ENCODE results near the gene GPC6.

GPC6 gene

DNA sequence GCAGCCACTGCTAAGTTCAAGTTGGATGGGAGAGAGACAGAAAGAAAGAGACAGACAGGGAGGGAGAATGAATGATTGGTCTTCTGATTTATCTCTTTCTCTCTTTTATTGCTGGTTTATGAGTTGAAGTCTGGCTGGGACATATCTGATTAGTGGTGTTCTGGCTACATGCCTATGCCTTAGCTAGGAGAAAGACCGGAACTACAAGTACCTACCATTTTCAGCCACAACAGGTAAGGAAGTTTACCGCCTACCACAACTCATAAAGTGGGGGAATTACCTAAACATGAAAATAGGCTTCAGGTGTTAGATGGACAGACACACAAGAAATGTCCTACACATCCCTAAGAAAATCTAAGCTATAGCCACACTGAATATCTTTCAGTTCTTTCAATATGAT, 36.6 kb upstream of the GPC6 start:
- no peak overlapping the region for H3K23ac ChIP-seq (ENCODE audit: low read depth, low read length, poor library complexity)
- H2AK5ac ChIP-seq (ENCODE audit: low read depth, low read length) = no peak overlapping the region
- no peak overlapping the region for H4K91ac ChIP-seq (ENCODE audit: low read depth, low read length, poor library complexity)
- H3K4me3 ChIP-seq (ENCODE audit: low read length in 2 of 2) = no peak overlapping the region
- peaks cover 0 to 2% of the 10 kb centered on the region in 2 donors for H3K9me3 ChIP-seq (replicated peaks in 1 of 2; ENCODE audit: control insufficient read depth in 2 of 2, insufficient read depth in 1 of 2, low read depth in 1 of 2, low read length in 2 of 2)
- no peaks in the 10 kb centered on the region for H3K36me3 ChIP-seq (replicated peaks in 1 of 2; ENCODE audit: control insufficient read depth in 2 of 2, insufficient read depth in 2 of 2, low read length in 2 of 2)
- no peak overlapping the region for H3K18ac ChIP-seq (ENCODE audit: low read length)
- no peak overlapping the region for H4K8ac ChIP-seq (ENCODE audit: low read depth, low read length)
- H2BK120ac ChIP-seq (ENCODE audit: low read depth, low read length) = no peak overlapping the region
- H3K27ac ChIP-seq (replicated peaks; ENCODE audit: low read length) = no peak overlapping the region
- H2BK15ac ChIP-seq (ENCODE audit: low read length) = no peak overlapping the region
- WGBS, 2 donors (ENCODE audit: extremely low coverage in 2 of 2, insufficient read length in 2 of 2, insufficient replicate concordance in 1 of 2) = no CpG with 5 or more reads among the region's 2 CpGs
- no peak overlapping the region for H3K9ac ChIP-seq (ENCODE audit: low read depth, low read length, poor library complexity)
- no peaks in the 10 kb centered on the region for H3K27me3 ChIP-seq (ENCODE audit: control insufficient read depth in 3 of 3, insufficient read depth in 3 of 3, low read depth in 1 of 3, low read length in 3 of 3)
- no peak overlapping the region for H2BK12ac ChIP-seq (ENCODE audit: low read length)
- no peak for DNase-seq (ENCODE audit: low spot score)
- no peak overlapping the region for H3K14ac ChIP-seq (ENCODE audit: low read length)
- H2AFZ ChIP-seq (ENCODE audit: low read length) = no peak overlapping the region
- no peak overlapping the region for H2BK5ac ChIP-seq (ENCODE audit: low read length)
- H3K4me1 ChIP-seq (ENCODE audit: control insufficient read depth in 2 of 2, insufficient read depth in 1 of 2, low read depth in 1 of 2, low read length in 2 of 2) = no peaks in the 10 kb centered on the region
- no peaks in the 10 kb centered on the region for H3K79me1 ChIP-seq (ENCODE audit: low read depth, low read length)
- H3K4ac ChIP-seq (ENCODE audit: low read length) = no peak overlapping the region
- H3K4me2 ChIP-seq (ENCODE audit: insufficient read depth, low read length, poor library complexity, severe bottlenecking) = no peak overlapping the region

DNA sequence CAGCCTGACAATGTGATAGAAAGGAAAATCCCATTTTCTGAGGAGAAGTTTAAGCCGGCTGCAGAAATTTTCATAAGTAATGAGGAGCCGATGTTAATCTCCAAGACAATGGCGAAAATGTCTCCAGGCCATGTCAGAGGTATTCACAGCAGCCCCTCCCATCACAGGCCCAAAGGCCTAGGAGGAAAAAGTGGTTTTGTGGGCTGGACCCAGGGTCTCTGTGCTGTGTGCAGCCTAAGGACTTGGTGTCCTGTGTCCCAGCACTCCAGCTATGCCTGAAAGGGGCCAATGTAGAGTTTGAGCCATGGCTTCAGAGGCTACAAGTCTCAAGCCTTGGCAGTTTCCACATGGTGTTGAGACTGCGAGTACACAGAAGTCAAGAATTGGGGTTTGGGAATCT, 32.9 kb upstream of the GPC6 start:
- no peaks in the 10 kb centered on the region for H3K36me3 ChIP-seq (replicated peaks in 1 of 2; ENCODE audit: control insufficient read depth in 2 of 2, insufficient read depth in 2 of 2, low read length in 2 of 2)
- no peak overlapping the region for H3K18ac ChIP-seq (ENCODE audit: low read length)
- H3K79me1 ChIP-seq (ENCODE audit: low read depth, low read length) = no peaks in the 10 kb centered on the region
- no peak overlapping the region for H2AFZ ChIP-seq (ENCODE audit: low read length)
- H3K4me1 ChIP-seq (ENCODE audit: control insufficient read depth in 2 of 2, insufficient read depth in 1 of 2, low read depth in 1 of 2, low read length in 2 of 2) = no peaks in the 10 kb centered on the region
- no peak overlapping the region for H2BK5ac ChIP-seq (ENCODE audit: low read length)
- H3K9ac ChIP-seq (ENCODE audit: low read depth, low read length, poor library complexity) = no peak overlapping the region
- H2AK5ac ChIP-seq (ENCODE audit: low read depth, low read length) = no peak overlapping the region
- no CpG with 5 or more reads among the region's 4 CpGs for WGBS, 2 donors (ENCODE audit: extremely low coverage in 2 of 2, insufficient read length in 2 of 2, insufficient replicate concordance in 1 of 2)
- H2BK120ac ChIP-seq (ENCODE audit: low read depth, low read length) = no peak overlapping the region
- no peak overlapping the region for H3K4me3 ChIP-seq (ENCODE audit: low read length in 2 of 2)
- H3K4me2 ChIP-seq (ENCODE audit: insufficient read depth, low read length, poor library complexity, severe bottlenecking) = no peak overlapping the region
- no peak overlapping the region for H2BK12ac ChIP-seq (ENCODE audit: low read length)
- no peak overlapping the region for H3K23ac ChIP-seq (ENCODE audit: low read depth, low read length, poor library complexity)
- peaks cover 0 to 2% of the 10 kb centered on the region in 2 donors for H3K9me3 ChIP-seq (replicated peaks in 1 of 2; ENCODE audit: control insufficient read depth in 2 of 2, insufficient read depth in 1 of 2, low read depth in 1 of 2, low read length in 2 of 2)
- no peak overlapping the region for H3K14ac ChIP-seq (ENCODE audit: low read length)
- no peak overlapping the region for H2BK15ac ChIP-seq (ENCODE audit: low read length)
- H3K27me3 ChIP-seq (ENCODE audit: control insufficient read depth in 3 of 3, insufficient read depth in 3 of 3, low read depth in 1 of 3, low read length in 3 of 3) = no peaks in the 10 kb centered on the region
- no peak overlapping the region for H3K4ac ChIP-seq (ENCODE audit: low read length)
- no peak overlapping the region for H4K91ac ChIP-seq (ENCODE audit: low read depth, low read length, poor library complexity)
- H4K8ac ChIP-seq (ENCODE audit: low read depth, low read length) = no peak overlapping the region
- DNase-seq (ENCODE audit: low spot score) = no peak
- H3K27ac ChIP-seq (replicated peaks; ENCODE audit: low read length) = no peak overlapping the region

DNA sequence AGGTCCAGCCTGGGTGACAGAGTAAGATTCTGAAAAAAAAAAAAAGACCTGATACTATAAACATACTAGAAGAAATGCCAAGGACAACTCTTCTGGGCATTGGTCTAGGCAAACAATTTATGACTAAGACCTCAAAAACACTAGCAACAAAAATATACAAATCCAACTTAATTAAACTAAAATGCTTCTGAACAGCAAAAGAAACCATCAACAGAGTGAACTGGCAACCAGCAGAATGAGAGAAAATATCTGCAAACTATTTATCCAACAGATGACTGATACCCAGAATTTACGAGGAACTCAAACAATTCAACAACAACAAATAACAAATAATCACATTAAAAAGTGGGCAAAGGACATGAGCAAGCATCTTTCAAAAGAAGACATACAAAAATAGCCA, 26.8 kb upstream of the GPC6 start:
- Histone ChIP-seq H2BK120ac (ENCODE audit: low read depth, low read length) (no peak overlapping the region), H3K9me3 (replicated peaks in 1 of 2; ENCODE audit: control insufficient read depth in 2 of 2, insufficient read depth in 1 of 2, low read depth in 1 of 2, low read length in 2 of 2) (no peaks in the 10 kb centered on the region), H3K4me2 (ENCODE audit: insufficient read depth, low read length, poor library complexity, severe bottlenecking) (no peak overlapping the region), H2BK5ac (ENCODE audit: low read length) (no peak overlapping the region), H2AK5ac (ENCODE audit: low read depth, low read length) (no peak overlapping the region), H3K9ac (ENCODE audit: low read depth, low read length, poor library complexity) (no peak overlapping the region), H3K27ac (replicated peaks; ENCODE audit: low read length) (no peak overlapping the region), H3K36me3 (replicated peaks in 1 of 2; ENCODE audit: control insufficient read depth in 2 of 2, insufficient read depth in 2 of 2, low read length in 2 of 2) (no peaks in the 10 kb centered on the region), H2BK15ac (ENCODE audit: low read length) (no peak overlapping the region), H3K23ac (ENCODE audit: low read depth, low read length, poor library complexity) (no peak overlapping the region), H3K4me1 (ENCODE audit: control insufficient read depth in 2 of 2, insufficient read depth in 1 of 2, low read depth in 1 of 2, low read length in 2 of 2) (no peaks in the 10 kb centered on the region), H3K79me1 (ENCODE audit: low read depth, low read length) (no peaks in the 10 kb centered on the region), H4K8ac (ENCODE audit: low read depth, low read length) (no peak overlapping the region), H3K27me3 (ENCODE audit: control insufficient read depth in 3 of 3, insufficient read depth in 3 of 3, low read depth in 1 of 3, low read length in 3 of 3) (no peaks in the 10 kb centered on the region), H3K18ac (ENCODE audit: low read length) (no peak overlapping the region), H3K4me3 (ENCODE audit: low read length in 2 of 2) (no peak overlapping the region), H2AFZ (ENCODE audit: low read length) (no peak overlapping the region), H3K14ac (ENCODE audit: low read length) (no peak overlapping the region), H2BK12ac (ENCODE audit: low read length) (no peak overlapping the region), H4K91ac (ENCODE audit: low read depth, low read length, poor library complexity) (no peak overlapping the region), H3K4ac (ENCODE audit: low read length) (no peak overlapping the region)
- DNase-seq (ENCODE audit: low spot score) = no peak
- WGBS, 2 donors (ENCODE audit: extremely low coverage in 2 of 2, insufficient read length in 2 of 2, insufficient replicate concordance in 1 of 2) = no CpG with 5 or more reads among the region's 1 CpG

DNA sequence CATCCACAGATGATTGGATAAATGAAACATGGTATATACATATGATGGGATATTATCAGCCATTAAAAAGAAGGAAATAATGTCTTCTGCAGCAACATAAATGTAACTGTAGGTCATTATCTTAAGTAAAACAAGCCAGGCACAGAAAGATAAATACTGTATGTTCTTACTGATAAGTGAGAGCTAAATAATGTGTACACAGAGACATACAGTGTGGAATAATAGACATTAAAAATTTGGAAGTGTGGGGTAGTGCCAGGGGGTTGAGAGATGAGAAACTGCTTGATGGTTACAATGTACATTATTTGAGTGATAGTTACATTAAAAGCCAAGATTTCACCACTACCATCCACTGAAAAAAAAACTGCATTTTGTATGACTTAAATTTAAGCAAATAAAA, 26.0 kb upstream of the GPC6 start:
- Histone ChIP-seq H3K9ac (ENCODE audit: low read depth, low read length, poor library complexity) (no peak overlapping the region), H2AK5ac (ENCODE audit: low read depth, low read length) (no peak overlapping the region), H2BK15ac (ENCODE audit: low read length) (no peak overlapping the region), H2BK5ac (ENCODE audit: low read length) (no peak overlapping the region), H3K79me1 (ENCODE audit: low read depth, low read length) (no peaks in the 10 kb centered on the region), H3K4me3 (ENCODE audit: low read length in 2 of 2) (no peak overlapping the region), H3K27ac (replicated peaks; ENCODE audit: low read length) (no peak overlapping the region), H4K8ac (ENCODE audit: low read depth, low read length) (no peak overlapping the region), H3K14ac (ENCODE audit: low read length) (no peak overlapping the region), H2BK12ac (ENCODE audit: low read length) (no peak overlapping the region), H2AFZ (ENCODE audit: low read length) (no peak overlapping the region), H3K4me1 (ENCODE audit: control insufficient read depth in 2 of 2, insufficient read depth in 1 of 2, low read depth in 1 of 2, low read length in 2 of 2) (no peaks in the 10 kb centered on the region), H3K23ac (ENCODE audit: low read depth, low read length, poor library complexity) (no peak overlapping the region), H4K91ac (ENCODE audit: low read depth, low read length, poor library complexity) (no peak overlapping the region), H3K9me3 (replicated peaks in 1 of 2; ENCODE audit: control insufficient read depth in 2 of 2, insufficient read depth in 1 of 2, low read depth in 1 of 2, low read length in 2 of 2) (no peaks in the 10 kb centered on the region), H3K4me2 (ENCODE audit: insufficient read depth, low read length, poor library complexity, severe bottlenecking) (no peak overlapping the region), H3K27me3 (ENCODE audit: control insufficient read depth in 3 of 3, insufficient read depth in 3 of 3, low read depth in 1 of 3, low read length in 3 of 3) (no peaks in the 10 kb centered on the region), H3K36me3 (replicated peaks in 1 of 2; ENCODE audit: control insufficient read depth in 2 of 2, insufficient read depth in 2 of 2, low read length in 2 of 2) (no peaks in the 10 kb centered on the region), H3K4ac (ENCODE audit: low read length) (no peak overlapping the region), H3K18ac (ENCODE audit: low read length) (no peak overlapping the region), H2BK120ac (ENCODE audit: low read depth, low read length) (no peak overlapping the region)
- DNase-seq (ENCODE audit: low spot score) = no peak

Measured in neuronal stem cell (in vitro differentiated cells).